Suprapubic skin (tissue), 4 donors: Measurements from ENCODE around the gene KLHL12. TPM values are rescaled to one million over a fixed set of nuclear protein-coding genes. Genes with fewer than 3 reads are reported as not detected.
A peak's percentile ranks its signal among the peaks of the same experiment; 100 is the strongest.

Experiments
- DNase-seq, 2 donors: peaks; one replicate each; pipeline ENCODE4 v3.0.0-alpha.2; 2019; ENCODE audit warnings: low spot score in 2 of 2
- H3K27ac ChIP-seq: fragments of 200-600 bp; sonication (generic); one replicate; pipeline ENCODE4 v1.5.1; 2019
- H3K27me3 ChIP-seq: fragments of 200-600 bp; sonication (generic); one replicate; pipeline ENCODE4 v1.5.1; 2019
- H3K36me3 ChIP-seq: fragments of 200-600 bp; sonication (generic); one replicate; pipeline ENCODE4 v1.5.1; 2019
- H3K4me1 ChIP-seq: fragments of 200-600 bp; sonication (generic); one replicate; pipeline ENCODE4 v1.5.1; 2019
- H3K4me3 ChIP-seq: fragments of 200-600 bp; sonication (generic); one replicate; pipeline ENCODE4 v1.5.1; 2019; ENCODE audit warnings: mild to moderate bottlenecking
- H3K9me3 ChIP-seq: fragments of 200-600 bp; sonication (generic); one replicate; pipeline ENCODE4 v1.5.1; 2019
- EP300 ChIP-seq: sonication (generic); formaldehyde crosslinking; IDR thresholded peaks from one replicate; pipeline ENCODE4 v1.6.1; 2017; ENCODE audit warnings: antibody characterized with exemption
- POLR2A ChIP-seq, 2 donors: fragments of 450-650 bp; IDR thresholded peaks; one replicate each; pipeline ENCODE4 v1.6.1; 2017; ENCODE audit warnings: antibody characterized with exemption in 2 of 2, mild to moderate bottlenecking in 2 of 2, moderate library complexity in 2 of 2
- POLR2AphosphoS5 ChIP-seq, 3 donors: sonication (generic); formaldehyde crosslinking; IDR thresholded peaks; one replicate each; pipeline ENCODE4 v1.6.1; 2017; ENCODE audit warnings: antibody characterized with exemption in 3 of 3
- WGBS: methylation state at CpG from one replicate; pipeline ENCODE4 v1.1.5; 2018; 5-methylcytosine and 5-hydroxymethylcytosine counted together
- total RNA-seq, 4 donors: library from RNA; depleted of rRNA; stranded (reverse); fragments of >200 nt; gene quantifications; one replicate each; pipeline ENCODE4 v1.1.0, GENCODE V29; 2016
- TF ChIP-seq, protein P1 (sequence below), 2 donors: fragments of 200-600 bp in 1 of 2; fragments of 450-650 bp in 1 of 2; sonication (generic) in 1 of 2; IDR thresholded peaks; one replicate each; pipeline ENCODE4 v1.5.1; 2016 to 2019; ENCODE audit warnings: antibody characterized with exemption in 2 of 2, mild to moderate bottlenecking in 1 of 2, moderate library complexity in 1 of 2

KLHL12 gene
- total RNA-seq, 4 donors from 2014 or later = 13.4 to 19.6 (median 15.1) TPM

DNA sequence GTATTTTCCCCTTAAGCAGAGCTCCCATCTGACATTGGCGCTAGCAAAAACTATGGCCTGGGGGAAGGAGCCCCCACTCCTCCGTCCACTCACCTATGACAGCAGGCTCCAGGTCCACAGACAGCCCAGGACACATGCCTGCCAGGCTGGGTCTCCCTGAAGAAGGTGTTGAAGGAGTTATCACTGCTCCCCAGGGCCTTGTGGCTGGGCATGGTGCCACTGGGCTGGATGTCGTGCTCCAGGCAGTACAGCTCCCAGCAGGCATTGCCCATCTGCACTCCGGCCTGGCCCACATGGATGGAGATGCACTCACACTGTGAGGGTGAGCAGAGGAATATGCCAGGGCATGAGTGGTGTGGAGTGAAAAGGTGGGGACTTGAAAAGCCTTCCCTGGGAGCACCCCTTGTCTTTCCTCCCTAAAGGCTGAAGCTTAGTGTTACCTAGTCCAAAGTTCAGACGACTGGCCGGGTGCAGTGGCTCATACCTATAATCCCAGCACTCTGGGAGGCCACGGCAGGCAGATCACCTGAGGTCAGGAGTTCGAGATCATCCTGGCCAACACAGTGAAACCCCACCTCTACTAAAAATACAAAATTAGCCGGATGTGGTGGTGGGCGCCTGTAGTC, 68.1 kb downstream of the KLHL12 start:
- H3K36me3 ChIP-seq = no peaks in the 10 kb centered on the region
- TF ChIP-seq EP300 (no peak), POLR2AphosphoS5 (IDR thresholded peaks at IDR 0.05) (no peak), POLR2A (IDR thresholded peaks at IDR 0.05) (no peak)
- TF ChIP-seq, protein P1, sequence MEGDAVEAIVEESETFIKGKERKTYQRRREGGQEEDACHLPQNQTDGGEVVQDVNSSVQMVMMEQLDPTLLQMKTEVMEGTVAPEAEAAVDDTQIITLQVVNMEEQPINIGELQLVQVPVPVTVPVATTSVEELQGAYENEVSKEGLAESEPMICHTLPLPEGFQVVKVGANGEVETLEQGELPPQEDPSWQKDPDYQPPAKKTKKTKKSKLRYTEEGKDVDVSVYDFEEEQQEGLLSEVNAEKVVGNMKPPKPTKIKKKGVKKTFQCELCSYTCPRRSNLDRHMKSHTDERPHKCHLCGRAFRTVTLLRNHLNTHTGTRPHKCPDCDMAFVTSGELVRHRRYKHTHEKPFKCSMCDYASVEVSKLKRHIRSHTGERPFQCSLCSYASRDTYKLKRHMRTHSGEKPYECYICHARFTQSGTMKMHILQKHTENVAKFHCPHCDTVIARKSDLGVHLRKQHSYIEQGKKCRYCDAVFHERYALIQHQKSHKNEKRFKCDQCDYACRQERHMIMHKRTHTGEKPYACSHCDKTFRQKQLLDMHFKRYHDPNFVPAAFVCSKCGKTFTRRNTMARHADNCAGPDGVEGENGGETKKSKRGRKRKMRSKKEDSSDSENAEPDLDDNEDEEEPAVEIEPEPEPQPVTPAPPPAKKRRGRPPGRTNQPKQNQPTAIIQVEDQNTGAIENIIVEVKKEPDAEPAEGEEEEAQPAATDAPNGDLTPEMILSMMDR (IDR thresholded peaks at IDR 0.05) = no peak
- H3K27ac ChIP-seq = peak overlapping the region; percentile 38
- DNase-seq = no peak
- peaks cover 21% of the 10 kb centered on the region for H3K4me1 ChIP-seq
- H3K9me3 ChIP-seq = no peaks in the 10 kb centered on the region
- H3K27me3 ChIP-seq = no peaks in the 10 kb centered on the region
- 97% methylated on average over 8 of the region's 10 CpGs for WGBS
- H3K4me3 ChIP-seq = no peak overlapping the region

DNA sequence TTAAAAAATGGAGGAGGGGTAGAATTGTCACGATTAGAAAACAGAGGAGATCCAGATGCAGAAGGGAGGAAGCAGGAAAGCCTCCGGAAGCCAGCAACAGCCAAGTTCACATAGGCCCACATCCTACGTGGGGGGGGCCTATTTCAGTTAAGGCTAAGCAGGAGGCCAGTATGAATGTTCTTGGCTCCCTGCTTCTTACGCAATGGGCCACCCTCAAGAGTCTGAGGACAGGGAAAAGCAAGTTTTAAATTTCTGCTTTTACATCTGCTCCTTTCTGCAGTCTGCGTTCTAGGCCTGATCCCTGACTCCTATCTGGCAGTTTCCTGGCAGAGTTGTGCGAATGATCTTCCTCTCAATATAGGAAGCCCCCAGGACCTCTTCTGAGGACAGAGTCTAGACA, 68.7 kb downstream of the KLHL12 start:
- 57% methylated on average over 6 of the region's 6 CpGs for WGBS
- TF ChIP-seq EP300 (no peak), POLR2AphosphoS5 (IDR thresholded peaks at IDR 0.05) (no peak), POLR2A (IDR thresholded peaks at IDR 0.05) (no peak)
- TF ChIP-seq, protein P1 (IDR thresholded peaks at IDR 0.05) = no peak
- DNase-seq = peak in 1 of 2 donors; percentile 80
- no peaks in the 10 kb centered on the region for H3K36me3 ChIP-seq
- H3K27me3 ChIP-seq = no peaks in the 10 kb centered on the region
- H3K27ac ChIP-seq = peak overlapping the region; percentile 38
- H3K9me3 ChIP-seq = no peaks in the 10 kb centered on the region
- no peak overlapping the region for H3K4me3 ChIP-seq
- peaks cover 21% of the 10 kb centered on the region for H3K4me1 ChIP-seq

DNA sequence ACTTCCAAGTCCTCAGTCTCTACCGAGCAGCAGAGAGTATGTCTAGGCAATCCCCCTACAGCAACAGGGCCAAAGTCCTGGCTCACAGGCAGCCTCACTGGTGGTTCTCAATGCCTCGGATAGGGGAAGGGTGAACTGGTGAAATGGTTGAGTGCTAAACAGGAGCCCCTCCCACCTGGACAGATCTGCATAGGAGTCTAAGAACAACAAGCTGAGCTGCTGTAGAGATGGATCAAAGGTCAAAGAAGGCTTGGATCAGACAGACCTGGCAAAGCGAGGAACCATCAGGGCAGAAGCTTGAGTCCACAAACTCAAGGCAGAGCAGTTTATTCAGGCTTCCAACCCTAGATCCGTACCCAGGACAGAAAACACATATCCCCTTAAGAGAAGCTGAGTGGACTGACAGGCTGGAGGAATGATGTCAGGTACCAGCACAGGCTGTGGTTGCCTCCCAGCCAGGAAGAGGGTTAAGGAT, 69.9 kb downstream of the KLHL12 start:
- Histone ChIP-seq H3K27me3 (no peaks in the 10 kb centered on the region), H3K9me3 (no peaks in the 10 kb centered on the region), H3K27ac (no peak overlapping the region), H3K4me1 (peaks cover 21% of the 10 kb centered on the region), H3K36me3 (no peaks in the 10 kb centered on the region), H3K4me3 (no peak overlapping the region)
- DNase-seq = no peak
- 82% methylated on average over 4 of the region's 4 CpGs for WGBS
- TF ChIP-seq POLR2AphosphoS5 (IDR thresholded peaks at IDR 0.05) = no peak
- TF ChIP-seq POLR2A (IDR thresholded peaks at IDR 0.05) = no peak
- TF ChIP-seq, protein P1 (IDR thresholded peaks at IDR 0.05) = no peak
- no peak for TF ChIP-seq EP300

DNA sequence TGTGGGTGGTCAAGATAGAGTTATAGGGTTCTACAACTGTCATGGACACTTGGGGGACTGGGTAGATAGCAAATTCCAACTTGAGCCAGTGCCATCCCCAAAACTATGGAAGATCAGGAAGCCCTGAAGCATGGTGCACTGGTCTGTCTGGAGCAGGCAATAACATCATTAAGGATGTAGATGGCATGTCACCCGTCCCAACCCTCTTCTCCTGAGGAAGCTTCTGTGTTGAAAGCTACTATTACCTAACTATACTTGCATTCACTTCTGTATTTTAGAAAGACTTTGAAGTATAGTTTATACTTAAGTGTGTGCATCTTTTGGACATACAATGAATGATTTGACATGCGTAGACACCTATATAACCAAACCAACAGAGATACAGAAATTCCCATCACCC, 71.0 kb downstream of the KLHL12 start:
- DNase-seq = no peak
- Histone ChIP-seq H3K4me3 (no peak overlapping the region), H3K4me1 (peaks cover 20% of the 10 kb centered on the region), H3K27ac (no peak overlapping the region), H3K9me3 (no peaks in the 10 kb centered on the region), H3K27me3 (no peaks in the 10 kb centered on the region), H3K36me3 (no peaks in the 10 kb centered on the region)
- TF ChIP-seq, protein P1 (IDR thresholded peaks at IDR 0.05) = no peak
- TF ChIP-seq POLR2A (IDR thresholded peaks at IDR 0.05) (no peak), EP300 (no peak), POLR2AphosphoS5 (IDR thresholded peaks at IDR 0.05) (no peak)
- WGBS = 97% methylated on average over 2 of the region's 2 CpGs

DNA sequence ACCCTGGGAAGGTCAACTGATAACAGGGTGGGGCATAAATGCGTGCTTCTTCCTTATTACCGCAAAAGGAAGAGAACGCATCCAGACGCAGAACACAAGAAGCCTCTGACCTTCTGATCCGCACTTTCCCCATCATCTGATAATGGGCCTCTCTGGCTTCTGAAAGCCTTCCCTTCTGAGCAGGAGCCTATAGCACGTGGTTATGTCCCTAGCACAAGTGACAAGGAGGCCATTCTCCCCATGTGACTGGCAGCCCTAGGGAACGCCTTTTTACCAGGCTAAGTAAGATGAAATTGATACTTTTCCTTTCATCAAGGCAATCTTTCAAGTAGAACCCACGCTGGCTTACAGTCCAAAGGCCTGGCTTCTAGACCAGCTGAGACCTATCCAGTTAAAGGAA, 72.2 kb downstream of the KLHL12 start:
- no peaks in the 10 kb centered on the region for H3K36me3 ChIP-seq
- peaks cover 17% of the 10 kb centered on the region for H3K4me1 ChIP-seq

More for the DNA sequence above, 72.2 kb downstream of the KLHL12 start:
- Histone ChIP-seq H3K27me3 (no peaks in the 10 kb centered on the region), H3K4me3 (no peak overlapping the region), H3K27ac (no peak overlapping the region), H3K9me3 (no peaks in the 10 kb centered on the region)
- no peak for DNase-seq
- TF ChIP-seq POLR2A (IDR thresholded peaks at IDR 0.05) (no peak), EP300 (no peak), POLR2AphosphoS5 (IDR thresholded peaks at IDR 0.05) (no peak)
- TF ChIP-seq, protein P1 (IDR thresholded peaks at IDR 0.05) = no peak
- WGBS = 94% methylated on average over 8 of the region's 8 CpGs
